ENCODE data around the gene SGPP2. TPM values are rescaled to one million over a fixed set of nuclear protein-coding genes. Genes with fewer than 3 reads are reported as not detected.

SGPP2 gene
- total RNA-seq, 2 experiments from 2014 or later: 2.8 to 3.0 TPM

- Mint-ChIP-seq H3K27me3 (no peaks in the 10 kb centered on the region), H3K4me3 (no peak overlapping the region), H3K4me1 (ENCODE audit: low read depth) (no peaks in the 10 kb centered on the region), H3K36me3 (ENCODE audit: low read depth) (peaks cover 50% of the 10 kb centered on the region), H3K27ac (no peak overlapping the region), H3K9me3 (no peaks in the 10 kb centered on the region)
- ATAC-seq (no peak), DNase-seq (no peak)
- TF ChIP-seq, protein P1, sequence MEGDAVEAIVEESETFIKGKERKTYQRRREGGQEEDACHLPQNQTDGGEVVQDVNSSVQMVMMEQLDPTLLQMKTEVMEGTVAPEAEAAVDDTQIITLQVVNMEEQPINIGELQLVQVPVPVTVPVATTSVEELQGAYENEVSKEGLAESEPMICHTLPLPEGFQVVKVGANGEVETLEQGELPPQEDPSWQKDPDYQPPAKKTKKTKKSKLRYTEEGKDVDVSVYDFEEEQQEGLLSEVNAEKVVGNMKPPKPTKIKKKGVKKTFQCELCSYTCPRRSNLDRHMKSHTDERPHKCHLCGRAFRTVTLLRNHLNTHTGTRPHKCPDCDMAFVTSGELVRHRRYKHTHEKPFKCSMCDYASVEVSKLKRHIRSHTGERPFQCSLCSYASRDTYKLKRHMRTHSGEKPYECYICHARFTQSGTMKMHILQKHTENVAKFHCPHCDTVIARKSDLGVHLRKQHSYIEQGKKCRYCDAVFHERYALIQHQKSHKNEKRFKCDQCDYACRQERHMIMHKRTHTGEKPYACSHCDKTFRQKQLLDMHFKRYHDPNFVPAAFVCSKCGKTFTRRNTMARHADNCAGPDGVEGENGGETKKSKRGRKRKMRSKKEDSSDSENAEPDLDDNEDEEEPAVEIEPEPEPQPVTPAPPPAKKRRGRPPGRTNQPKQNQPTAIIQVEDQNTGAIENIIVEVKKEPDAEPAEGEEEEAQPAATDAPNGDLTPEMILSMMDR (IDR thresholded peaks at IDR 0.05): no peak
- ChIA-PET POLR2A (no interaction called here), CTCF (no interaction called here)
- intact Hi-C loops (cut with micrococcal nuclease): no loop called here
Observed at GRCh38 chr2:222608081-222608480, 183.7 kb downstream of the SGPP2 start.

GRCh38 chr2:222609381-222609780 lies 185.0 kb downstream of the SGPP2 start:
- DNase-seq: no peak
- TF ChIP-seq, protein P1 (IDR thresholded peaks at IDR 0.05): no peak
- Mint-ChIP-seq H3K4me3 (no peak overlapping the region), H3K9me3 (no peaks in the 10 kb centered on the region), H3K4me1 (ENCODE audit: low read depth) (no peaks in the 10 kb centered on the region), H3K27ac (no peak overlapping the region), H3K27me3 (no peaks in the 10 kb centered on the region), H3K36me3 (ENCODE audit: low read depth) (peaks cover 50% of the 10 kb centered on the region)
- intact Hi-C loops (cut with micrococcal nuclease): no loop called here
- CTCF ChIA-PET: no interaction called here
- no peak for ATAC-seq
- POLR2A ChIA-PET: no interaction called here

Other genes with a start within 250 kb of the SGPP2 start
- gene PAX3, start 125.5 kb upstream of the SGPP2 start, total RNA-seq: not detected
- 10 to 100 TPM; 55.9 to 56.7 TPM for gene FARSB, start 231.5 kb downstream of the SGPP2 start, total RNA-seq
- not detected for gene MOGAT1, start 247.1 kb downstream of the SGPP2 start, total RNA-seq